Keratinocyte (primary cell): ENCODE results near the gene SNAI3. TPM values are rescaled to one million over a fixed set of nuclear protein-coding genes. Genes with fewer than 3 reads are reported as not detected.
A peak's percentile ranks its signal among the peaks of the same experiment; 100 is the strongest.

ENCODE experiments used
- DNase-seq: peaks from one replicate; pipeline ENCODE4 v3.0.0-alpha.2; 2011; ENCODE audit warnings: low read depth, missing footprints, low spot score
- FAIRE-seq: peaks from 2 replicates; lab custom pipeline; 2011; peaks lifted over from hg19 to GRCh38; lab: Jason Lieb, UNC
- H2AFZ ChIP-seq: 2 replicates; pipeline ENCODE4 v1.6.0; 2012; ENCODE audit warnings: low read length, control low read depth, inconsistent platforms; ENCODE audit not compliant: control insufficient read depth
- H3K27ac ChIP-seq: 2 replicates; pipeline ENCODE4 v1.5.1; 2011; ENCODE audit warnings: low read length; ENCODE audit not compliant: control insufficient read depth, insufficient read depth
- H3K27me3 ChIP-seq: 3 replicates; pipeline ENCODE4 v1.6.0; 2011; ENCODE audit warnings: low read length; ENCODE audit not compliant: control insufficient read depth, insufficient read depth; ENCODE audit errors: extremely low read depth
- H3K36me3 ChIP-seq, 2 experiments: 2 replicates in 1 of 2; 3 replicates in 1 of 2; pipeline ENCODE4 v1.5.1; 2011; ENCODE audit warnings: low read length in 2 of 2, mild to moderate bottlenecking in 1 of 2; ENCODE audit not compliant: control insufficient read depth in 2 of 2, insufficient read depth in 2 of 2; ENCODE audit errors: extremely low read depth in 1 of 2
- H3K4me1 ChIP-seq: 3 replicates; pipeline ENCODE4 v1.5.1; 2011; ENCODE audit warnings: low read length; ENCODE audit not compliant: control insufficient read depth, insufficient read depth; ENCODE audit errors: extremely low read depth
- H3K4me2 ChIP-seq: 3 replicates; pipeline ENCODE4 v1.6.0; 2011; ENCODE audit warnings: low read depth, low read length; ENCODE audit not compliant: control insufficient read depth, insufficient read depth; ENCODE audit errors: extremely low read depth
- H3K4me3 ChIP-seq, 3 experiments: fragments of 200-600 bp in 1 of 3; sonication (generic) in 1 of 3; 2 replicates in 2 of 3; 3 replicates in 1 of 3; pipeline ENCODE4 v1.5.1; 2011 to 2016; ENCODE audit warnings: low read length in 3 of 3, mild to moderate bottlenecking in 3 of 3, control low read depth in 2 of 3, inconsistent platforms in 1 of 3, low read depth in 1 of 3, mixed read lengths in 1 of 3, mixed run types in 1 of 3, moderate library complexity in 1 of 3; ENCODE audit not compliant: control insufficient read depth in 2 of 3, insufficient read depth in 2 of 3; ENCODE audit errors: extremely low read depth in 1 of 3
- H3K79me2 ChIP-seq: 2 replicates; pipeline ENCODE4 v1.6.0; 2012; ENCODE audit warnings: low read length; ENCODE audit not compliant: control insufficient read depth, insufficient read depth
- H3K9ac ChIP-seq: 3 replicates; pipeline ENCODE4 v1.6.0; 2011; ENCODE audit warnings: low read length; ENCODE audit not compliant: control insufficient read depth, insufficient read depth; ENCODE audit errors: extremely low read depth
- H3K9me1 ChIP-seq: 3 replicates; pipeline ENCODE4 v1.6.0; 2011; ENCODE audit warnings: low read length; ENCODE audit not compliant: control insufficient read depth, insufficient read depth; ENCODE audit errors: extremely low read depth
- H3K9me3 ChIP-seq: 2 replicates; pipeline ENCODE4 v1.5.1; 2012; ENCODE audit warnings: low read depth, low read length; ENCODE audit not compliant: control insufficient read depth
- H4K20me1 ChIP-seq: 3 replicates; pipeline ENCODE4 v1.6.0; 2011; ENCODE audit warnings: low read length; ENCODE audit not compliant: control insufficient read depth, insufficient read depth; ENCODE audit errors: extremely low read depth
- EZH2 ChIP-seq: IDR thresholded peaks from one replicate; pipeline ENCODE4 v1.6.1; 2012; ENCODE audit warnings: inconsistent platforms, mild to moderate bottlenecking, low read length, moderate library complexity
- dilution Hi-C: fragments of 300-500 bp; cut with MboI; formaldehyde crosslinking; loops from one replicate; pipeline ENCODE4 v1.7.0; 2020; ENCODE audit warnings: low sequenced_read_pairs; ENCODE audit not compliant: extremely low pct_ligation_motif_present
- polyA plus RNA-seq, 5 experiments: library from polyadenylated mRNA; depleted of rRNA in 3 of 5; stranded (reverse) in 3 of 5; stranded (forward) in 1 of 5; unstranded in 1 of 5; fragments of >200 nt; gene quantifications; 1 replicate in 1 of 5; 2 replicates in 3 of 5; 3 replicates in 1 of 5; pipeline versions ENCODE4 v1.2.1 to v1.2.3, GENCODE V29; 2011 to 2012; ENCODE audit warnings: missing spikeins in 2 of 5, low read depth in 1 of 5, low replicate concordance in 1 of 5
- TF ChIP-seq, protein P1 (sequence below), 3 experiments: IDR thresholded peaks in 1 of 3; conservative IDR thresholded peaks in 1 of 3; optimal IDR thresholded peaks in 1 of 3; 2 replicates in 2 of 3; 3 replicates in 1 of 3; pipeline versions ENCODE3 to v1.5.1; 2011; ENCODE audit warnings: low read length in 3 of 3, mild to moderate bottlenecking in 3 of 3, moderate library complexity in 2 of 3, control low read depth in 1 of 3, inconsistent platforms in 1 of 3; ENCODE audit not compliant: insufficient read depth in 2 of 3; ENCODE audit errors: extremely low read depth in 1 of 3

Gene SNAI3
- polyA plus RNA-seq, 1 donor (not counting 4 experiments of a cell fraction or from before 2014, with no cell fraction given): not detected

DNA sequence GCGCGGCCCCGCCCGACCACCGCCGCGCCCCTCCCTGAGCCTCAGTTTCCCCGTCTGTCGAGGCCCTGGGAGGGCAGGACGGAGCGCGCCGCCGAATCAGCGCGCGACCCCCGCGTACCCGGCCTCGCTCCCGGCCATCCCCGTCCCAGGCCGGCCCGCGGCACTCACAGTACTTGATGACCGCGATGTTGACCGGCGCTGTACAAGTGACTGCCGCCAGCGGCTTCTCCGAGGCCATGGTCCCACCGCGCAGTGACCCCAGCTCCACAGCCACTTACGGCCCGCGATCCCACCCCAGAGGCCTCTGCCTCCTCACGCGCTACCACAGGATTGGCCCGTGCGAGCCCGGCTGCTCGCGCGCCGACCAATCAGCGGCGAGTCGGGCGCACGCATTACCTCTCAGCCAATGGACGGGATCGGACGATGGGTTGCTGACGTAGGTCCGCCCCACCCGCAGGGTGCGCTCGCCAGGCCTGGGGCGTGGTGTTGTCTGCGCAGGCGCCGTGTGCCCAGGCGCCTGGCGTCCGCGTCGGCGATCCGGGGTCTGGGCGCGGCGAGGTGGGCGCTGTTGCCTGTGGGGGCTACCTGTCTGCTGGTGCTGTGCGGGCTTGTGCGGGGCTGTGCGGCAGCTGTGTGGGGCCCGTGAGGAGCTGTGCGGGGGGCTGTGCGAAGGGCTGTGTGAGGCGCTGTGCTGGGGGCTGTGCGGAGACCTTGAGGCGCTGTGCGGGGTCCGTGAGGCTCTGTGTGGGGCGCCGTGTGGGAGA, 23.3 kb downstream of the SNAI3 start, which contains the start of gene MVD:
Gene MVD, minus strand, starts transcription at position 249 of the 764 bp plus-strand sequence. Its CDS starts 11 bp downstream, at position 238.
- H4K20me1 ChIP-seq: peaks cover 11% of the 10 kb centered on the region
- peaks cover 55% of the 10 kb centered on the region for H3K79me2 ChIP-seq
- FAIRE-seq (peak; percentile 53), DNase-seq (peak; percentile 86)
- peaks cover 19% of the 10 kb centered on the region for H3K4me1 ChIP-seq
- peak within 1 kb of the TSS; percentile 76 to 96 (median 84) for H3K4me3 ChIP-seq
- H3K27ac ChIP-seq: peak within 1 kb of the TSS; percentile 82
- no peaks in the 10 kb centered on the region for H3K9me1 ChIP-seq
- peaks cover 4 to 10% of the 10 kb centered on the region in 2 experiments for H3K36me3 ChIP-seq
- H3K9ac ChIP-seq: peak within 1 kb of the TSS; percentile 84
- H2AFZ ChIP-seq: peak within 1 kb of the TSS; percentile 63
- TF ChIP-seq, protein P1, sequence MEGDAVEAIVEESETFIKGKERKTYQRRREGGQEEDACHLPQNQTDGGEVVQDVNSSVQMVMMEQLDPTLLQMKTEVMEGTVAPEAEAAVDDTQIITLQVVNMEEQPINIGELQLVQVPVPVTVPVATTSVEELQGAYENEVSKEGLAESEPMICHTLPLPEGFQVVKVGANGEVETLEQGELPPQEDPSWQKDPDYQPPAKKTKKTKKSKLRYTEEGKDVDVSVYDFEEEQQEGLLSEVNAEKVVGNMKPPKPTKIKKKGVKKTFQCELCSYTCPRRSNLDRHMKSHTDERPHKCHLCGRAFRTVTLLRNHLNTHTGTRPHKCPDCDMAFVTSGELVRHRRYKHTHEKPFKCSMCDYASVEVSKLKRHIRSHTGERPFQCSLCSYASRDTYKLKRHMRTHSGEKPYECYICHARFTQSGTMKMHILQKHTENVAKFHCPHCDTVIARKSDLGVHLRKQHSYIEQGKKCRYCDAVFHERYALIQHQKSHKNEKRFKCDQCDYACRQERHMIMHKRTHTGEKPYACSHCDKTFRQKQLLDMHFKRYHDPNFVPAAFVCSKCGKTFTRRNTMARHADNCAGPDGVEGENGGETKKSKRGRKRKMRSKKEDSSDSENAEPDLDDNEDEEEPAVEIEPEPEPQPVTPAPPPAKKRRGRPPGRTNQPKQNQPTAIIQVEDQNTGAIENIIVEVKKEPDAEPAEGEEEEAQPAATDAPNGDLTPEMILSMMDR (optimal IDR thresholded peaks at IDR 0.05 in 1 of 3, IDR thresholded peaks at IDR 0.05 in 1 of 3, conservative IDR thresholded peaks at IDR 0.05 in 1 of 3; ENCODE audit: extremely low read depth in 1 of 3, insufficient read depth in 2 of 3, low read length in 3 of 3): no peak
- TF ChIP-seq EZH2: no peak
- dilution Hi-C loops: loop anchor here (25.0 kb wide), 1 partner anchor 99 kb away; no protein-coding TSS in a partner anchor
- H3K4me2 ChIP-seq: peak within 1 kb of the TSS; percentile 86
- no peaks in the 10 kb centered on the region for H3K9me3 ChIP-seq
- H3K27me3 ChIP-seq: no peaks in the 10 kb centered on the region

DNA sequence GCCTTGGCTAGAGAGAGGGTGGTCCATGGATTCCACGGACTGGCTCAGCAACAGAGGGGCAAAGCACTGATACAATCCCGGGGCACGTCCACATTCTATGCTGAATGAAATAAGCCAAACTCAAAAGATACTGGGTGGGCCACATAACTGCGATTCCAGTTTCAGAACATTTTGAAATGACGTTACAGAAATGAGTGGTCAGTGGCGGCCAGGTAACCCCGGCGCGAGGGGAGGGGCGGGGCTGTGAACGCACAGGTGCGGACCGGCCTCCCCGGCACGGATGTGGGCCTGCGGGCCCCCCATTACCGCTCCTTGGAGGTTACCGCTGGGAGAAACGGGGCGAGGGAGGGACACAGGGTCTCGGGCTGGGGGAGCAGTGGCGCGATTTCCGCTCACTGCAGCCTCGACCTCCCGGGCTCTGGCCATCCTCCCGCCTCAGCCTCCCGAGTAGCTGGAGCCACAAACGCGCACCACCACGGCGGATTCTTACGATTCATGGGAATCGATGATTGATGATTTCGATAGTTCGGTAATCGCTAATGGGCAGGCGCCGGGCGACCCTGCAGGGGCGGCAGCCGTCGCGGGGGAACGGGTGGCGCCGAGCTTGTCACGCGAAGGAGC, 24.0 kb downstream of the SNAI3 start:
- Histone ChIP-seq H3K9ac (peak overlapping the region; percentile 84), H3K27me3 (no peaks in the 10 kb centered on the region), H3K36me3 (peaks cover 6 to 16% of the 10 kb centered on the region in 2 experiments), H3K4me1 (peaks cover 19% of the 10 kb centered on the region), H3K9me3 (no peaks in the 10 kb centered on the region), H3K4me2 (peak overlapping the region; percentile 81), H3K79me2 (peaks cover 62% of the 10 kb centered on the region), H3K4me3 (peak overlapping the region; percentile 76 to 96 (median 84)), H3K27ac (peak overlapping the region; percentile 82), H4K20me1 (peaks cover 15% of the 10 kb centered on the region), H2AFZ (peak overlapping the region; percentile 63), H3K9me1 (no peaks in the 10 kb centered on the region)
- dilution Hi-C loops: loop anchor here (25.0 kb wide), 1 partner anchor 100 kb away; no protein-coding TSS in a partner anchor
- FAIRE-seq (no peak), DNase-seq (no peak)
- TF ChIP-seq EZH2: no peak
- TF ChIP-seq, protein P1 (optimal IDR thresholded peaks at IDR 0.05 in 1 of 3, IDR thresholded peaks at IDR 0.05 in 1 of 3, conservative IDR thresholded peaks at IDR 0.05 in 1 of 3; ENCODE audit: extremely low read depth in 1 of 3, insufficient read depth in 2 of 3, low read length in 3 of 3): no peak
